GM18951 (cell line): ENCODE data around the gene PRKCA.
"Not testable (repeated sequence)": the region's sequence is repeated elsewhere in the genome, so short reads cannot be mapped to it uniquely, and the experiment has no call there.

Experiments
- POLR2A ChIP-seq: IDR thresholded peaks from 4 replicates; pipeline ENCODE4 v1.6.1; 2011; ENCODE audit warnings: mild to moderate bottlenecking; ENCODE audit not compliant: insufficient read length, insufficient read depth; ENCODE audit errors: extremely low read depth
- in situ Hi-C: fragments of 300-500 bp; cut with MboI; formaldehyde crosslinking; loops from one replicate; pipeline ENCODE4 v1.12.0; 2022; ENCODE audit warnings: low sequenced_read_pairs, mixed read lengths, inconsistent platforms; ENCODE audit not compliant: unreplicated experiment

The PRKCA gene

DNA sequence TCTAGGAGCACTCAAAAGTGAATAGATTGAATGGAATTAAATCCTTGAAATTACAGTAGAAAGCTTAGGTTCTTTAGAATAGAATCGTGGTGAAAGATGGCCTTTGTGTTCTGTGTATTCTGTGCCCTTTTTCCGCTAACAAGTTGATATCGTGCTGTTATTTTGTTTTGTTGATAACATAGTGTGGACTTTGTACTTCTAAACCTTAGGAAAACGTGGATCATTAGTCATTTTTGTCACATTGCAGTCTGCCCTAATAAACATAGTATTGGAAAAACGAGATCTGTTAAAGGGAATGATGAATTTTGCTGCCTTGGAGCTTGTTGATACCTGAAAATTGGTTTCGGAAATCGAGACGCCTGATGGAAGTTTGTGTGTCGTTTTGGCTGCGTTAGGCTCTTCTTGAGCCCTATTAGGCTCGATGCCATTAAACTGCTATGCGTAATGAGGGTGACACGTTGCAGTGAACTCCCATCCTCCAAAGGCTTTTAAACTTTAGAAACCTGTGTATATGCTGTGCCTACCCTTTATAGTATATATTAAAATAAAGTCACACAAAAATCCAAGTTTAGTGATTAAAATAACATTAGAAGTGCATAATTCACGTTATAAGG is 145.7 kb downstream of the PRKCA start:
- in situ Hi-C loops, result no loop called here
- TF ChIP-seq POLR2A, result no peak

DNA sequence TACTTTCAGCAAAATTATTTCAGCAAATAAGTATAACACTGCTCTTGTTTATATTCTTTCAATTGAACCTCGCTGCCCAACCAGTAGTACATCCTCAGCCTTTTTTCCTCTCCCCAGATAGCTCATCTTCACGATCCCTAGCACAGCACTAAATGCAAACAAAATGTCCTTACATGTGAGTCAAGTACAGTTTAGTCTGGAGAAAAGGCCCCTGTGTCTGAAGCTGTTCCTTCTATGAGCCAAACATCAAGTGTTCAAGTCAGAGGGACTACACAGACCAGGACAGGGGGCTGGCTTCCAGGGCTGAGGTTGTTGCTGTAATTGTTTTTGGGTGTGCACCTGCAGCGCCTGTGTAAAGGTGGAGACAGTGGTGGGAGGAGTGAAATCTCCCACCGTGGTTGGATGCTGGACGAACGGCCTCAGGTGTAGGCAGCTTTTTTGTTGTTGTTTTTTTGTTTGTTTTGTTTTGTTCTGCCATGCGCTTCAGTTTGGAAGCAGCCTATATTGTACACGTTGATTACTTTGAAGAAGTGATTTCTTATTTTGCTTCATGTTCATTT is 147.1 kb downstream of the PRKCA start:
- no peak for TF ChIP-seq POLR2A
- in situ Hi-C loops, result no loop called here

DNA sequence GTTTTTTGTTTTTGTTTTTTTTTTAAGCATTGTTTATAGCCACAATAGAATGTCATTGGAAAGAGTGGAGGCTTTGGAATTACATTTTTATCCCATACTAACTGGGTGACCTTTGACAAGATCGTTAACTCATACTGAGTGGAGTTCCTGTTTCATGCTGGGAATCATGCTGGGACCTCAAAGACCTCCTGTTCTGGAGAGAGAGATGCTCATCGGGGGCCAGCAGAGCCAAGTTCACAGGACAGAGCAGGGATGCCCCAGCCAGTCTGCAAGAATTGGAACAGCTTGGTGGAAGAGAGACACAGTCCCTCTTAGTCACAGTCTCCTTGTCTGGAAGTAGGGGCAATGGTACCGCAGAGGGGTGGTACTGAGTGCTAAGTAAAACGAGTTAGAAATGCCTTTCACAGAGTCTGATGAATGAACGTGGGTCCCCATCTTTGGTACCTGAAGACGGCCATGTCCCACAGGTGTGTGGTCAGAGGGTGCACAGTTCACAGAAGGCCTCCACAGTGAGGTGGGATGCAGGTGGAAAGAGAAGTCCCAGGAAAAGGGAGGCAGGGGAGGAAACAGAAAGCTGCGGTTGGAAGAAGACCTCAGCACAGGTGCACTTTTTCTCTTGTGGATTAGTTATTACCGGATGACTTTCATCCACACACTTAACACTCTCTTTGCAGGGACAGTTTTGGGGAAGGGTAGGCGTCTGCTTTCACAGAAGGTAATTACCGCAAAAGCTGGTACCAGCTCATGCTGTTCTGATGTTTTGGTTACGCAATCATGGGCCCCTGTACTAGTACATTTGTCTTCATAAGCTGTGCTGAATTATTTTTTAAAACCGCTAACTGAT is 147.8 kb downstream of the PRKCA start:
- in situ Hi-C loops, result no loop called here
- no peak for TF ChIP-seq POLR2A

DNA sequence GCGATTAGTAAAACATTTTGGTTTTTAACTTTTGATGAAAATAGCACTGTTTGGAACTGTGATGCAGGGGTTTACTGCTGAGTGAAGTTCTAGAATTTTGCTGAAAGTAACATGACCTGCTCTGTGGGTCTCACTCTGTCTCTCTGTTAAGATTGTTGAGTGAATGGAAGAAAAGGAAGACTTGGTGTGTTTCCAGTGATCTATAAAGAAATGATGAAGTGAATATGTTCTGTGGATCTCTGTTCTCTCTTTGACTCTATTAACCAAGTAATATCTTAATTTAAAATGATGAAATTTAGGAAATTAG is 148.4 kb downstream of the PRKCA start:
- in situ Hi-C loops, result no loop called here
- TF ChIP-seq POLR2A, result no peak

DNA sequence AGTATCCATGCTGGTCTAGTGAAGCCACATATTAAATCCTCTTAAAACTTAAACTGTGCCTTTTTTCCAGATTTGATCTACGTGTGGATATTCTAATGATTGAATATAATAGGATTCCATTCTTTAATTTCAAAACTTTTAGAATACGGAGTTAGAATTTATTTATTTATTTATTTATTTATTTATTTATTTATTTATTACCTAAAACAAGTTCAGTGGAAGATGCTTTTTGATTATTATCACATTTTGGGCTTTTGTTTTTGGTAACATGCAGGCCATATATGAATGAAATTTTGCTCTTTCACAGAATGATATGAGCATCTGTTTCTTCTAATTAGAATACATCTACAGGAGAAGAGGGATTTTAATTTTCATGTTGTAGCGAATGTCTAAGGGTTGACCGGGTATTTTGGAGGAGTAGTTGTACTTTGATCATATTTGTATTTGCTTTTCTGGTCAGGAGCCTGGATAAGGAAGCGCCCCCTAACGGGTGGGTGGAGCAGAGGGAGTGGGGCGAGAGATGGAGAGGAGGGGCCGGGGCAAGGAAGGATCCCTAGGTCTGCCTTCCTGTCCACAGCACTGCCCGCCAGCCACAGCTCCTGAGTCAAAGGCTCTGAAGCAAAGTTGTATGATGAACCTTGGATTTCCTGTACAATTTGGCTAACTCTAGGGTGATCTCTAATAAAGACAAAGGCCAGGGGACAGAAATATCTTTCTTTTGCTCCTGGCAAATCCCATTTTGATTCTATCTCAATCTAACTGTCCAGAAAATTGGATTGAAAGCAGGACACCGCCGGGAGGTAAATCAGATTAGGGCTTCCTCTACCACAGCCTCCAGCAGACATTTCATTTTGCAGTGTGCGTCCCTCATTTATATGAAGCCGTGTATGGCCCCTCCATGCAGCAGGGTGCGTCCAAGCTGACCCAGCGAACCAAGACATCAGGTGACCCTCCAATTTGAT is 149.1 kb downstream of the PRKCA start:
- TF ChIP-seq POLR2A, result no peak
- in situ Hi-C loops, result no loop called here

DNA sequence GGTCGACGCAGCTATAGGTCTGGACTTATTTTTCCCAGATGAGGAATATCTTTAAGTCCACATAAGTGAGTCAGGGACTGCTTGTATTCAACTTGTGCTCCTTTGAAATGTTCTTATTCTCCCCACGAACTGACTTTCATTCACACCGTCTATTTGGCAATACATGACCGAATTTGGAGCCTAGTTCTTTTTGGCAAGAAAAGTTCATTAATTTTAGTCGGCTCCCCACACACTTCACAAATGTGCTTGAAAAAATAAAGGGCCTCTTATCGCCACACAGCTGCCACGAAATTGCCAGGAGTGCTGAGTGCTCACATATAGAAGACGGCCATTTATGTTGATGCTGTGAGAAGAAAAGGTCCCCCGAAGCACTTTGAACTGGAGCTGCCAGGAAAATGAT is 152.6 kb downstream of the PRKCA start:
- no peak for TF ChIP-seq POLR2A
- in situ Hi-C loops, result no loop called here

DNA sequence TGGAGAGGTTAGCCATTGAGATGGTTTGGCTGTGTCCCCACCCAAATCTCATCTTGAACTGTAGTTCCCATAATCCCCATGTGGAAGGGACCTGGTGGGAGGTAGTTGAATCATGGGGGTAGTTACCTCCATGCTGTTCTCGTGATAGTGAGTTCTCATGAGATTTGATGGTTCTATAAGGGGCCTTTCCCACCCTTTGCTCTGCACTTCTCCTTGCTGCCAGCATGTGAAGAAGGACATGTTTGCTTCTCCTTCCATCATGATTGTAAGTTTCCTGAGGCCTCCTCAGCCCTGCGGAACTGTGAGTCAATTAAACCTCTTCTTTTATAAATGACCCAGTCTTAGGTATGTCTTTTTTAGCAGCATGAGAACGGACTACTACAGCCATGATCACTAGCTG is 155.1 kb downstream of the PRKCA start:
- in situ Hi-C loops, result not testable (repeated sequence)

DNA sequence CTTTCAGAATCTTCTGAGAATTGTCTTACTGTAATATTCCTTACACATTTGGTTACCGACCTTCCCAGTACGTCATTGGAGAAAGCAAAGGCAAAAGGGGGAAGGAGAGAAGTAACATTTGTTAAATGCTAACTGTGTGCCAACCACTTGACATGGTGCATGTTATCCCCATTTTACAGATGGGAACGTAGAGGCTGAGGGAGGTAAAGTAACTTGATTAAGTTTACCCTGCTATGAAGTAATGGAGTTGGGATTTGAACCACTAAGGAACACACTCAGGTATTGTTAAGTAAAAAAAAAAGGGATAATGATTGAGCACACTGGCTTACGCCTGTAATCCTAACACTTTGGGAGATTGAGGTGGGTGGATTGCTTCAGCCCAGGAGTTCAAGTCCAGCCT is 156.4 kb downstream of the PRKCA start:
- in situ Hi-C loops, result no loop called here
- TF ChIP-seq POLR2A, result no peak

DNA sequence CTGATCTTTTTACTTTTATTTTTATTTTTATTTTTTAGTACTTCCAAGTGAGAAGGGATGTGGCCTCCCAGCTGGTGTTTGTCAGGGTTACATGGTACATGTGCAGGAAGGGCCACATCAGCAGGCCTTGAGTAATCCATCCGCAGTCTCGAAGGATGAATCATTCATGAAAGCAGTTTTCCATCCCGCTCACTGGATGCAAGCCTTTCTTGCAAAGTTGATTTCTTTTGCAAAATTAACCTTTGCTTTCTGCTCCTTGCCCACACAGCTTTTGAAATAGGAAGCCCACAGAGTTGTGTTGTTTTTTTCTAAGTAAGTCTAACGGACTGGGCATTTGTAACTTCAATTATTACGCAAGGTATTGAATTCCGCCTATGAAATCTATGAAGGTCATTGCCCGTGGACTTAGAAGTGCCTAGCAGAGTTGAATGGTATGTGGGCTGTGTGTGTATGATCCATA is 157.4 kb downstream of the PRKCA start:
- TF ChIP-seq POLR2A, result no peak
- in situ Hi-C loops, result no loop called here

DNA sequence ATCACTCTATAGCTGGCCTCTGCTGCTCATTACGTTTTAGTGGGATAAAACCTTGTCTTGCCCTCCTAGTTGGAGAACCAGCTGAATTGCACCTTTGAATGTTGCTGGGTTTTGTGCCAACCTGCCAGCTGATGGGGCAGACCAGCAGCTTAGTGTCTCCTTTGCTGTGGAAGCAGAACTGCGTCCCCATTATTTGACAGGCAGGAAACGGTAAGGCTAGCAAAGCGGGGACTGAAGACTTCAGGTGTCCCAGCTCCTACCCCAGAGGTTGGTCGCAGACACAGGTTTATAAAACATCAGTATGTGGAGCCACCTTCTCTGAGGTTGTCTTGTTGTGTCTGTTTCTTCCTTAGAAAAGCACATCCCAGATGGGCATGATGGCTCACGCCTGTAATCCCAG is 158.1 kb downstream of the PRKCA start:
- in situ Hi-C loops, result no loop called here

DNA sequence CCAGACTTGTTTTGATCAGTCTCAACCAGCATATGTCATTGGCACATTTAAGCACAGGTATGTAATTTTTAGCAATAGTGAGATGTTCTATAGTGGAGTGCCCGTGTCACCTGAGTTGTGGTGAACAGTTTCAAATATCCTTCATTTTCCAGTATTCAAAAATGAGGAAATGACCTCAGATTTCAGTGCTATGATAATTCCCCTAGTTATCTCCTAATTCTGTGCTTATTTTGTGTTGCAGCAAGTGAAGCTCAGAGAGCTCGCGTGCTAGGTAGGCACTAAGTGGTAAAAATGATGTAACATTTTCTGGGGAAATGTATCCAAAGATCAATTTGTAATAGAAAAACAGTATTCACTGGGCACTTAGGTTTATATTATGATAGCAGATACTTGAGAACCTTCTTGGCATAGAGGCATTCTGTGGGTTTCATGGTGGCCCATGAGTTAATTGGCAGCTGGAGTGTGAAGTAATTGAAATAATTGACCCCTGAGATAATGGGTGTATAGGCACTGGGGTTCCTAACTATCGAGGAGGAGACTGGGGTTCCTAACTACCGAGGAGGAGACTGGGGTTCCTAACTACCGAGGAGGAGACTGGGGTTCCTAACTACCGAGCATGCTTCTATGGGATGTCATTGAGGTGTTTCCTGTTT is 159.1 kb downstream of the PRKCA start:
- in situ Hi-C loops, result no loop called here
- TF ChIP-seq POLR2A, result no peak

More for the DNA sequence above, 158.1 kb downstream of the PRKCA start:
- TF ChIP-seq POLR2A, result no peak

DNA sequence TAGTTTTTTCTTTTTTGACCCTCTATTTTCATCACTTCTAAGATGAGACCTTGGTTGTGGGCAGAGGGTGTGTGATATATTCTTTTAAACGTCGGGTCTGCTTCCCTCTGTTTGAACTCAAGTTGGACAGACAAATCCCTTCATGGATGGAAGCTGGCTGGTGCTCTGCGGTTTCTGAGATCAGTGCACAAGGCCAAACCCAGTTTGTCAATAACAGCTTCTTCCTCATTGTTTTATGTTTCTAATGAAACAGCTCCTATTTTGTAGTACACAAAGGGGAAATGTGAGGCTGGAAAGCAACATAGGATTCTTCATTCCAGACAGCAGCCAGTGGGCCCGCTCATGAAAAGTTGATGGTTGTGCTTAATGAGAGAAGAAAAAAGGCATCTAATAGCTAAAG is 159.6 kb downstream of the PRKCA start:
- in situ Hi-C loops, result no loop called here
- TF ChIP-seq POLR2A, result no peak

DNA sequence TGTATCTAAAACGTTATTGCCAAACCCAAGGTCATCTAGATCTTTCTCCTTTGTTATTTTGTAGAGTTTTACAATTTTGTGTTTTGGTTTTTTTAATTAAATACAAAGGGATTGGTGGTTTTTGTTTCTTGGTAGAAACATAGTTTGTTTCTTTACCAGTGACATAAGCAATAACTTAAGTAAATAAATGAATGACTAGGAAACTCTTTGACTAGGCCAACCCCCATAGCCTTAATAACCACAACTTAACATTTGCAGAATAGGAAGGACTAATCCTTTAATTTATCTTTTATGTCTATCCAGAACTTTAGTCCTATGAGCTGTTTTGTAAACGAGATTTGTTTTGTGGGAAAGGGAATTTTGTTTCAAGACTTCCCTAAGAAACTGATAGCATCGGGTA is 162.5 kb downstream of the PRKCA start:
- TF ChIP-seq POLR2A, result no peak

More for the DNA sequence above, 162.5 kb downstream of the PRKCA start:
- in situ Hi-C loops, result no loop called here
